Activated CD8-positive, alpha-beta memory T cell treated with anti-CD3 and anti-CD28 coated beads, Interleukin-2, amount 10 ng/mL, durations not matched to agents 7 days and 5 days (primary cell): ENCODE data around the gene NDC80. TPM values are rescaled to one million over a fixed set of nuclear protein-coding genes. Genes with fewer than 3 reads are reported as not detected.
A peak's percentile ranks its signal among the peaks of the same experiment; 100 is the strongest.
"Not testable (repeated sequence)": the region's sequence is repeated elsewhere in the genome, so short reads cannot be mapped to it uniquely, and the experiment has no call there.

Experiments used
- ATAC-seq: fragments of 150-1000 bp; cut with Tn5 transposase; one replicate; pipeline ENCODE4 v1.10.0; 2021; ENCODE audit warnings: moderate library complexity
- CTCF ChIA-PET: fragments of 350-600 bp; sonication (Branson Sonifier 250); formaldehyde crosslinking; loops from one replicate; lab custom pipeline; 2021; ENCODE audit warnings: antibody characterized with exemption; lab: Charles Lee
- DNase-seq: peaks from one replicate; pipeline ENCODE4 v3.0.0-alpha.2; 2020
- H3K27ac Mint-ChIP-seq: one replicate; pipeline ENCODE4 v1.8.0; 2021; ENCODE audit warnings: mild to moderate bottlenecking, mixed read lengths
- H3K27me3 Mint-ChIP-seq: one replicate; pipeline ENCODE4 v1.8.0; 2021; ENCODE audit warnings: mixed read lengths
- H3K36me3 Mint-ChIP-seq: one replicate; pipeline ENCODE4 v1.8.0; 2021; ENCODE audit warnings: mild to moderate bottlenecking, mixed read lengths
- H3K4me1 Mint-ChIP-seq: one replicate; pipeline ENCODE4 v1.8.0; 2021; ENCODE audit warnings: mixed read lengths
- H3K4me3 Mint-ChIP-seq: one replicate; pipeline ENCODE4 v1.8.0; 2021; ENCODE audit warnings: mild to moderate bottlenecking, moderate library complexity, mixed read lengths
- H3K9me3 Mint-ChIP-seq: one replicate; pipeline ENCODE4 v1.8.0; 2022; ENCODE audit warnings: low read depth, mixed read lengths
- total RNA-seq, 2 experiments: library from RNA; stranded (reverse); gene quantifications; one replicate each; pipeline ENCODE4 v1.2.3, GENCODE V29; 2021

The NDC80 gene
- total RNA-seq, 2 experiments from 2014 or later: 83.9 to 101 TPM

DNA sequence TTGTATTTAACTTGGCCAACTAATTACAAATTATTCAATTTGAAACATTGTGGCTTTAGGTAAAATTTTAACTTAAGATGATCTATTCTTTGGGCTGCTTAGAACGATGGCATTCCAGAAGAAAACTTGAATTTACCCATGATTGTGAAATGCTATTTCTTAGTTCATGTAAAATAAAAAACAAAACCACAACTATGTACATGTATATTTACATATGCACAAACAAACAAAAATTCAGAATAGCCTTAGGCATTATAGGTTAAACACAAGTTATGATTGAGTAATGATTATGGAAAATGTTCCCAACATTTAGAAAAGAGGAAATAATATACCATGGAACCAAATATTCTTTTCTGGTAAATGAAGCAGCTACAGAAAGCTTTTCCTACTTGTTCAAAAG is 80.6 kb downstream of the NDC80 start:
- H3K4me1 Mint-ChIP-seq: peaks cover 18% of the 10 kb centered on the region
- DNase-seq: no peak
- no peaks in the 10 kb centered on the region for H3K9me3 Mint-ChIP-seq
- H3K27me3 Mint-ChIP-seq: no peaks in the 10 kb centered on the region
- no peak overlapping the region for H3K27ac Mint-ChIP-seq
- no peak for ATAC-seq
- peaks cover 6% of the 10 kb centered on the region for H3K36me3 Mint-ChIP-seq
- H3K4me3 Mint-ChIP-seq: no peak overlapping the region
- CTCF ChIA-PET: no interaction called here

DNA sequence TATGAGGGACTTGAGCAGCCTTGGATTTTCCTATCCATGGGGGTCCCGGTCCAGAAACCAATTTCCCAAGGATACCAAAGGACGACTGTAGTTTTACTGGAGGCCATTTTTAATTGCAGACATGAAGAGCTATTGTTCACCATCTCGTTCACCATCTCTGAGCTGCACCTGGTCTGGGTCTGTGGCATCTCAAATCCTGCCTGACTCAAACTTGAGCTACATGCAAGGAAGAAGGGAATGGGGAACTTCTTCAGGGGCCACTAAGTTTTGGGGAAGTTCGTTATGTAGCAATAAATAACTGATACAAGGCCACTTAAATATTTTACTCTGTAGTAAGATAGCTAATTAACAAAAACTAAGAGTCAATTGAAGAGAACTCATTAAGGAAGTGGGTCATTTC is 82.1 kb downstream of the NDC80 start:
- H3K4me3 Mint-ChIP-seq: no peak overlapping the region
- H3K27ac Mint-ChIP-seq: no peak overlapping the region
- no peak for ATAC-seq
- no peak for DNase-seq
- CTCF ChIA-PET: interaction anchor here (0.6 to 1.7 kb wide), 5 partner anchors 9 to 64 kb away, joined by 3 to 6 read pairs (median 4); no protein-coding TSS in a partner anchor
- H3K9me3 Mint-ChIP-seq: no peaks in the 10 kb centered on the region
- H3K36me3 Mint-ChIP-seq: peaks cover 16% of the 10 kb centered on the region
- H3K27me3 Mint-ChIP-seq: no peaks in the 10 kb centered on the region
- peaks cover 22% of the 10 kb centered on the region for H3K4me1 Mint-ChIP-seq

DNA sequence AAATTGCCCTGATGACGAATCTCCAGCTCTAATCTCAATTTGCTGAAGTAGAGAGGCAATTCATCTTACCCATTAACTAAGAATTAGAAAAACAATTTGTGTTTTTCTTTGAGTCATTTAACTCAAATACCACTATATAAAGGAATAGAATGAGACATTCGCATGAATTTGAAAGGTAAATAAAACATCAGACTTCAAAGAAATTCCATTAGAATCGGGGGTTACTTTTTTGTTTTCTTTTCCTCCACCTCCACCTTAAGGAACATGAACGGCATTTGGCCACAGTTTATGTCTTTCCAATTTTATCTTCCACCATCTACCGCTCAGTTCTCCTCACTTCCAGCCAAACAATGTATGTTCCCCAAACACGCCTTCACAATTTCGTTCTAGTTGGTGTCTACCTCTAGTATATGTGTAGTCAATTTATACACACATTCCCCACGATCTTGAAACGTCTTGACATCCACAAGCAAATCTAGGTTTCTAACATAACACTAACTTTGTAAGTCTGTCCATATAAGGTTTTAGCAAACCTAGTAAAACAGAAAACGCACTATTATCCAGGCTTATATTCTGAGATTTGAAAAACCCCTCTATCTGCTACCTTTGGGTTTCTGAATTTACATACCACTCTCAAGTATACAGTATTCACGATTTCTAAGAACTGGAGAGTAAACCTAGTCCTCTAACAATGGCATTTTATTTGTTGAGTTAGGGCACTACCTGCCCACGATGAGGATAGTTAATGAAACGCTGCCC is 83.0 kb downstream of the NDC80 start:
- ATAC-seq: no peak
- Mint-ChIP-seq H3K36me3 (peaks cover 19% of the 10 kb centered on the region), H3K27me3 (no peaks in the 10 kb centered on the region), H3K4me3 (peak overlapping the region; percentile 94), H3K4me1 (peaks cover 26% of the 10 kb centered on the region), H3K9me3 (no peaks in the 10 kb centered on the region), H3K27ac (peak overlapping the region; percentile 95)
- no peak for DNase-seq
- CTCF ChIA-PET: interaction anchor here (0.6 to 2.7 kb wide), 6 partner anchors 10 to 65 kb away, joined by 3 to 20 read pairs (median 4); no protein-coding TSS in a partner anchor

DNA sequence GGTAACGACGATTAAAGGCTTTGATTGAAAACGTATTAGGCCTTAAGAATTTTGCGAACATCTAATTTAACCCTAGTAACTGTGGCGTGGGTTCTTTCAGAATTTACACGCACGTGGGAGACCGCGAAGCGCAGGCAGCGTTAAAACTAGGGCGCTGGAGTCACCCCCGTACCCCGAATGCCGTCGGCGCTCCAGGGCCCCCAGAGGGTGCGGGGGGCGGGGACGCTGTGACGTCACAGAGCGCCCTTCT is 83.5 kb downstream of the NDC80 start:
- Mint-ChIP-seq H3K9me3 (no peaks in the 10 kb centered on the region), H3K4me3 (peak overlapping the region; percentile 94), H3K27ac (peak overlapping the region; percentile 95), H3K4me1 (peaks cover 31% of the 10 kb centered on the region), H3K27me3 (no peaks in the 10 kb centered on the region), H3K36me3 (peaks cover 23% of the 10 kb centered on the region)
- peak; percentile 88 for DNase-seq
- ATAC-seq: peak; percentile 58
- CTCF ChIA-PET: interaction anchor here (2.7 to 4.7 kb wide), 2 partner anchors 13 to 18 kb away, joined by 20 to 28 read pairs; no protein-coding TSS in a partner anchor

DNA sequence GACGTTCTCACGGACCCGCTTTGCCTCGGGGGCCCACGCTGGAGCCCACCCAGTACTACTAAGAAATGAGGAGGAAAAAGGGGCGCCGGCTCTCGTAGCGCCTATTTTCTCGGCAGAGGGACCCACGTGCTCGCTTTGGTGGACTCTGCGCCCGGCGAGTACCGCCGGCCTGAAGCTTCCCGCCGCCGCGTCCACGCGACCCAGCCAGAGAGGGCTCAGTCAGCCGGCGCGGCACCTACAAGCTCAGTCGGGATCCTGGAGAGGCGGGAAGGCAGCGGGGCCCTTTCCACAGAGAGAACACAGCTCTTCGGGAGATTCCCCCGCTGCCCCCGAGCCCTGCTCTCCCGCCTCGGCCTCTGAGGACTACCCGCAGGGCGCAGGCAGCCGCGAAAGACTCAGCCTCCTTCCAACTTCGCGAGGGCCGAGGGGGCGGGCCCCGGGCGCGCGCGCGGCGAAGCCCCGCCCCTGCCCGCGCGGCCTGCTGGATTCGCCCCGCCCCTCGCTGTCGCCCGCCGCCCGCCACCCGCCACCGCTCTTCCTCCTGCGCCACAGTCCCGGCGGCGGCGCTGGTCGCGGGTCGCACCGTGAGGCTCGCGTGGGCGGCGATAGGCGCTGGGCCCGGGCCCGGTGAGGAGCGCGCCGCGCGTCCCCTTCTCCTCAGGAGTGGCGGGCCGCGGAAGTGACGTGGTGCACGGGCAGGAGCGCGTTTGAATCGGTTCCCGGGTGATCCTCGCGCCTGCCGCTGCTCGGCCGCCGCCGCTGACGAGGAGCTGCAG is 84.0 kb downstream of the NDC80 start, which contains the start of gene SMCHD1:
SMCHD1 (plus strand) TSS at position 549 of the 776 bp plus-strand sequence. CDS start 350 bp downstream, outside the sequence.
- Mint-ChIP-seq H3K4me3 (peak within 1 kb of the TSS; percentile 94), H3K4me1 (peaks cover 31% of the 10 kb centered on the region), H3K36me3 (peaks cover 23% of the 10 kb centered on the region), H3K9me3 (no peaks in the 10 kb centered on the region), H3K27ac (peak within 1 kb of the TSS; percentile 96), H3K27me3 (no peaks in the 10 kb centered on the region)
- CTCF ChIA-PET: interaction anchor here (1.0 to 4.7 kb wide), 5 partner anchors 13 to 591 kb away, joined by 3 to 28 read pairs (median 9); partner anchors contain the start of genes METTL4 and NDC80
- DNase-seq (peak; percentile 90), ATAC-seq (peak; percentile 79)

DNA sequence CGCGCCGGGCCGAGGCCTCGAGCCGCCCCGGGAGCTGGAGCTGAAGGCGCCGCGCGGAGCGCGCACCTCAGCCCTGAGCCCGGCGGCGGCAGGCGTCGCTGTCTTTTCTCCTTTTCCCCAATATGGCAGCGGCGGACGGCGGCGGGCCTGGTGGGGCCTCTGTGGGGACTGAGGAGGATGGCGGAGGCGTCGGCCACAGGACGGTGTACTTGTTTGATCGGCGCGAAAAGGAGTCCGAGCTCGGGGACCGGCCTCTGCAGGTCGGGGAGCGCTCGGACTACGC is 84.5 kb downstream of the NDC80 start:
- Mint-ChIP-seq H3K36me3 (peaks cover 27% of the 10 kb centered on the region), H3K27ac (peak overlapping the region; percentile 96), H3K27me3 (no peaks in the 10 kb centered on the region), H3K4me3 (peak overlapping the region; percentile 94), H3K9me3 (no peaks in the 10 kb centered on the region), H3K4me1 (peaks cover 32% of the 10 kb centered on the region)
- ATAC-seq (no peak), DNase-seq (peak; percentile 71)
- CTCF ChIA-PET: interaction anchor here (1.0 to 4.7 kb wide), 7 partner anchors 14 to 591 kb away, joined by 3 to 28 read pairs (median 8); partner anchors contain the start of genes METTL4 and NDC80

DNA sequence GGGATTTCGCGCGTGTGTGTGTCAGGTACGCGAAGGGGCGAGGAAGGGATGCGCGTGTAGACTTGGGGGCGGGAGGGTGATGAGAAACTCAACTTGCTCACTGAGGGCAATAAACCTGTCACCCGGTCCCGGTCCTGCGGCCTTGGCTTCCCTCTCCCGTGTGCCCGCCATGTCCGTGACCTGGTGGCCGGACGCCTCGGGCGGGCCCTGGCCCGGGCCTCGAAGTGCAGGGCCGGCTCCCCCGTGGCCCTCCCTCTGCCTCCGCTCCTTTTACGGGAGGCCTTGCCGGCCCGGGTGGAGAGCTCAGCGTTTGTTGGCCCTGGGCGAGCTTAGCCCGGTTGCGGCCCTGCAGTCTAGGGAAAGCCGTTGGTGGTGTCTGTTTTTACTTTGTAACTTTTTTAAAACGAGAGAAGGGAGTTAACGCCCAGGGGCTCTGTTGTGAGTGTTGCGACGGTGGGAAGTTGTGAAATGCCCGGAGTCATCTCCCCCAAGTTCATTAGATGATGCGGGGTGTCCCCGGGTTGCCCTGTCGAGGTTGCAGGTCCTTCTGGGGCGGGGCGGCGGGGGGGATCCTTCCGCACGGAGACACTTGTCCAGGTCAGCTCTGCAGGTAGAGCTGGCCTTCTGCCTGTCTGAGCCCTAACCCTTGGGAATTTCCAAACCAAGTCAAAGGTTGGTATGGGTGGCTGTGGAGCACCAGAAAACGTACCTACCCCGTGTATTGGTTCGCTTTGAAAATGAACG is 85.1 kb downstream of the NDC80 start:
- no peaks in the 10 kb centered on the region for H3K9me3 Mint-ChIP-seq
- peak overlapping the region; percentile 94 for H3K4me3 Mint-ChIP-seq
- ATAC-seq: peak; percentile 15
- peaks cover 30% of the 10 kb centered on the region for H3K36me3 Mint-ChIP-seq
- peak; percentile 72 for DNase-seq
- peak overlapping the region; percentile 96 for H3K27ac Mint-ChIP-seq
- CTCF ChIA-PET: interaction anchor here (1.0 to 4.7 kb wide), 6 partner anchors 14 to 85 kb away, joined by 4 to 28 read pairs (median 8); partner anchors contain the start of genes METTL4 and NDC80
- H3K4me1 Mint-ChIP-seq: peaks cover 34% of the 10 kb centered on the region
- no peaks in the 10 kb centered on the region for H3K27me3 Mint-ChIP-seq

DNA sequence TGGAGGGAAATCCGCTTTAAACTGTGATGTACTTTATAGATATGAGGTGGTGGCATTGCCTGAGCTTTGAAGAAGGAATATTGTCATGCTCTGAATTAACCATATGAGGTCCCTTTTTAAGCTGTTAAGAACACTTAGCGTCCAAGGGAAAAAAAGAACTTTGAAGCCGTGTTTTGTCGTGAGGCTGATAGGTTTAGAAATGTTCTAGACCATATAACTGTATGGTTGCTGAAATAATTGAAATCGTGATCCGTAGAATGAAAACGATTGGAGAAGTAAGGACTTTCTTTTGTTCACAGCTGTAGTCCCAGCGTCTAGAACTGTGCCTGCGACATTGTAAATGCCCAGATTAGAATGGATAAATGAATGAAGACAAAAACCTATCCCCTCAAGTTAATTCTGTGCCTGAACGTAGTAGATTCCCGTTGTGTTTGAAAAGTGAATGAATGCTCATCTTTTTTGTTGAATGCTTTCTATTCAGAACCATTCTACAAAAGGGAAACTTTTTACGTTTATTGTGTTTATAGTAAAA is 85.7 kb downstream of the NDC80 start:
- Mint-ChIP-seq H3K27me3 (no peaks in the 10 kb centered on the region), H3K9me3 (no peaks in the 10 kb centered on the region), H3K36me3 (peaks cover 33% of the 10 kb centered on the region), H3K4me1 (peaks cover 37% of the 10 kb centered on the region), H3K27ac (peak overlapping the region; percentile 96), H3K4me3 (peak overlapping the region; percentile 94)
- ATAC-seq (no peak), DNase-seq (no peak)
- CTCF ChIA-PET: interaction anchor here (1.0 to 4.7 kb wide), 6 partner anchors 15 to 86 kb away, joined by 4 to 28 read pairs (median 7); partner anchors contain the start of genes METTL4 and NDC80

DNA sequence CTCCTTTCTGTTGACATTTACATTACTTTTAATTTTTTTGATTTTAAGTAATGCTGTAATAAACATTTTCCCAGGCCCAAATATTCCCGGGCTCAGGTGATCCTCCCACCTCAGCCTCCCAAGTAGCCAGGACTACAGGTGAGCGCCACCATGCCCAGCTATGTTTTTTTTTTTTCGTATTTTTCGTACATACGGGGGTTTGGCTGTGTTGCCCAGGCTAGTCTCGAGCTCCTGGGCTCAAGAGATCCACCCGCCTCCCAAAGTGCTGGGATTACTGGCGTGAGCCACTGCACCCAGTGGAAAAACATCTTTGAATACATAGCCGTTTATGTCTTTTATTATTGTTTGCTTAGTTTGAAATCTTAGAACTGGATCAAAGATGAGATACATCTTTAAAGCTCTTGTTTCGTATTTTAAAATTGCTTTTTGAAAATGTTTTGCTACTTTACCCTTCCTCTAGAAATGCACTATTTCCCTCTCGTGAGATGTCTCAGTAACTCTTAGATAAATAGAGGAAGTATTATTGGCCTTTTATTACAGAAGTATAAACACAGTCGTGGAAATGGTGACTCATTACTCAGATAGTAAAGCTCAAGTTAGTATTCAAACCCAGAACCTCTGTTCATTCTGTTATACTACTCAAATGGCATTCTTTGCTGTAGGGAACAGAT is 86.6 kb downstream of the NDC80 start:
- Mint-ChIP-seq H3K27me3 (no peaks in the 10 kb centered on the region), H3K36me3 (peaks cover 37% of the 10 kb centered on the region), H3K4me1 (peaks cover 43% of the 10 kb centered on the region), H3K4me3 (peak overlapping the region; percentile 94), H3K9me3 (no peaks in the 10 kb centered on the region), H3K27ac (peak overlapping the region; percentile 89)
- ATAC-seq (no peak), DNase-seq (no peak)
- CTCF ChIA-PET: interaction anchor here (0.7 to 4.7 kb wide), 8 partner anchors 13 to 87 kb away, joined by 3 to 28 read pairs (median 4); partner anchors contain the start of genes METTL4 and NDC80

DNA sequence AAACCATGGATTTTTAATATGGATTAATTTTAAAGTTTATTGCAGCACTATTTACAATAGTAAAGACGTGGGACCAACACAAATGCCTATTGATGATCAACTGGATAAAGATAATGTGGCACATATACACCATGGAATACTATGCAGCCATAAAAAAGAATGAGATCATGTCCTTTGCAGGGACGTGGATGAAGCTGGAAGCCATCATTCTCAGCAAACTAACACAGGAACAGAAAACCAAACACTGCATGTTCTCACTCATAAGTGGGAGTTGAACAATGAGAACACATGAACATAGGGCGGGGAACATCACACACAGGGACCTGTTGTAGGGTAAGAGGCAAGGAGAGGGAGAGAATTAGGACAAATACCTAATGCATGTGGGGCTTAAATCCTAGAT is 89.5 kb downstream of the NDC80 start:
- DNase-seq, H3K27me3 Mint-ChIP-seq, H3K4me3 Mint-ChIP-seq, H3K9me3 Mint-ChIP-seq, ATAC-seq, CTCF ChIA-PET, H3K27ac Mint-ChIP-seq: not testable (repeated sequence)
- Mint-ChIP-seq H3K4me1 (peaks cover 49% of the 10 kb centered on the region), H3K36me3 (peaks cover 57% of the 10 kb centered on the region)

DNA sequence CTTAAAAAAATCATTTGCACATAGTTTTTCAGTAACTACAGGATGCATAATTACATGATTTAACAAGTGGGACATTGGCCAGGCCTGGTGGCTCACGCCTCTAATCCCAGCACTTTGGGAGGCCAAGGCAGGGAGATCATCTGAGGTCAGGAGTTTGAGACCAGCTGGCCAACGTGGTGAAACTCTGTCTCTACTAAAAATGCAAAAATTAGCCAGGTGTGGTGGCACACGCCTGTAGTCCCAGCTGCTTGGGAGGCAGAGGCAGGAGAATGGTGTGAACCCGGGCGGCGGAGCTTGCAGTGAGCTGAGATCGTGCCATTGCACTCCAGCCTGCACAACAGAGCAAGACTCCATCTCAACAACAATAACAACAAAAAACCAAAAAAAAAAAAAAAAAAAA is 90.9 kb downstream of the NDC80 start:
- CTCF ChIA-PET: not testable (repeated sequence)
- peaks cover 57% of the 10 kb centered on the region for H3K36me3 Mint-ChIP-seq

DNA sequence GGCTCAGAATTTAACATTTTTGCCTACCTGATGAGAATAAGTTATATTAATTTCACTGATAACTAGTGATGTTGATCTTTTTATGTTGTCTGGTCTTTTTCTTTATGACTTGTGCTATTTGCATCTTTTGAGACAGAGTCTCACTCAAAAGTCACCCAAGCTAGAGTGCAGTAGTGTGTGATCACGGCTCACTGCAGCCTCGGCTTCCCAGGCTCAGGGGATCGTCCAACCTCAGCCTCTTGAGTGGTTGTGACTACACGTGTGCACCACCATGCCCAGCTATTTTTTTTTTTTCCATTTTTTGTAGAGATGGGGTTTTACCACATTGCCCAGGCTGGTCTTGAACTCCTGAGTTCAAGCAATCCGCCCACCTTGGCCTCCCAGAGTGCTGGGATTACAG is 91.6 kb downstream of the NDC80 start:
- ATAC-seq (peak; percentile 24), DNase-seq (no peak)
- peaks cover 61% of the 10 kb centered on the region for H3K36me3 Mint-ChIP-seq
- CTCF ChIA-PET: no interaction called here
- H3K9me3 Mint-ChIP-seq: no peaks in the 10 kb centered on the region
- no peaks in the 10 kb centered on the region for H3K27me3 Mint-ChIP-seq
- H3K27ac Mint-ChIP-seq: no peak overlapping the region
- no peak overlapping the region for H3K4me3 Mint-ChIP-seq
- H3K4me1 Mint-ChIP-seq: peaks cover 57% of the 10 kb centered on the region

More for the DNA sequence above, 90.9 kb downstream of the NDC80 start:
- H3K27ac Mint-ChIP-seq, H3K27me3 Mint-ChIP-seq, ATAC-seq, H3K4me3 Mint-ChIP-seq, DNase-seq, H3K9me3 Mint-ChIP-seq: not testable (repeated sequence)
- H3K4me1 Mint-ChIP-seq: peaks cover 57% of the 10 kb centered on the region
